Tibial artery (tissue), 4 donors: ENCODE data around the gene SHE.
"Not testable (repeated sequence)": the region's sequence is repeated elsewhere in the genome, so short reads cannot be mapped to it uniquely, and the experiment has no call there.

Experiments used
- DNase-seq, 2 donors: peaks; one replicate each; pipeline ENCODE4 v3.0.0-alpha.2; 2019
- H3K27ac ChIP-seq, 2 donors: fragments of 200-600 bp; sonication (generic) in 1 of 2; 1 replicate in 1 of 2; 2 replicates in 1 of 2; pipeline ENCODE4 v1.5.1; 2018 to 2019; ENCODE audit warnings: mild to moderate bottlenecking in 1 of 2
- H3K27me3 ChIP-seq, 2 donors: fragments of 200-600 bp; sonication (generic) in 1 of 2; one replicate each; pipeline versions ENCODE4 v1.5.1 to v1.6.0; 2016 to 2019
- H3K36me3 ChIP-seq, 3 donors: fragments of 200-600 bp; sonication (generic) in 2 of 3; one replicate each; pipeline ENCODE4 v1.5.1; 2016 to 2019; ENCODE audit warnings: mild to moderate bottlenecking in 2 of 3
- H3K4me1 ChIP-seq, 4 donors: fragments of 200-600 bp; sonication (generic) in 2 of 4; 1 replicate in 3 of 4; 2 replicates in 1 of 4; pipeline ENCODE4 v1.5.1; 2016 to 2019
- H3K4me3 ChIP-seq, 2 donors: fragments of 200-600 bp; sonication (generic) in 1 of 2; 1 replicate in 1 of 2; 2 replicates in 1 of 2; pipeline ENCODE4 v1.5.1; 2018 to 2019; ENCODE audit warnings: mild to moderate bottlenecking in 2 of 2
- H3K9me3 ChIP-seq, 3 donors: fragments of 200-600 bp; sonication (generic) in 1 of 3; one replicate each; pipeline ENCODE4 v1.5.1; 2016 to 2019
- CTCF ChIP-seq, 2 experiments: fragments of 200-600 bp in 1 of 2; fragments of 450-650 bp in 1 of 2; IDR thresholded peaks; one replicate each; pipeline ENCODE4 v1.5.1; 2017 to 2019; ENCODE audit warnings: antibody characterized with exemption in 2 of 2, mild to moderate bottlenecking in 1 of 2, moderate library complexity in 1 of 2
- intact Hi-C: fragments of 100-400 bp; cut with DNase I; formaldehyde crosslinking; loops from one replicate; pipeline ENCODE4 v1.15.0; 2023; ENCODE audit warnings: low total_unique reads

The SHE gene

DNA sequence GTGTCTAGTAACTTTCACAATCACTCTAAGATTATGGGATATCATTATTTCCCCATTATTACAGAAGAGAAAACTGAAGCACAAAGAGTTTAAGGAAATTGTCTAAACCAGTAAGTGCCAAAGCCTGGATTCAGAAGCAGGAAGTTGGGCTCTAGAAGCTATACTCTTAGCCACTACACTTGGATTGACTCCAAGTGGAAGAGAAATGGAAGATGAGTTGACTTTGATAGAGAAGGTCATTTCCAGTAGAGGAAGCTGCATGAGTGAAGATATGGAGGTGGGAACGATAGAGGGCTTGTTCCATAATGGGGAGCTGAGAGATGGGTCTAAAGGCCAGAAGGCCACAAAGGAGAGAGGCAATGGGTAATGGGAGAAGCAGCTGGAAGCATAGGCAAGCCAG, 11.9 kb downstream of the SHE start:
- intact Hi-C loops, result loop anchor here (5.0 to 10.0 kb wide), 2 partner anchors 52 to 394 kb away; no protein-coding TSS in a partner anchor
- no peaks in the 10 kb centered on the region for H3K36me3 ChIP-seq
- peaks cover 0 to 48% of the 10 kb centered on the region in 2 donors for H3K27me3 ChIP-seq
- DNase-seq, result no peak
- no peak for TF ChIP-seq CTCF (IDR thresholded peaks at IDR 0.05)
- no peaks in the 10 kb centered on the region for H3K9me3 ChIP-seq
- H3K27ac ChIP-seq, result no peak overlapping the region
- no peak overlapping the region for H3K4me3 ChIP-seq
- H3K4me1 ChIP-seq, result peaks cover 0 to 3% (median 0%) of the 10 kb centered on the region in 4 donors

- intact Hi-C loops, result loop anchor here (5.0 to 10.0 kb wide), 2 partner anchors 53 to 395 kb away; no protein-coding TSS in a partner anchor
- Histone ChIP-seq H3K9me3 (no peaks in the 10 kb centered on the region), H3K36me3 (no peaks in the 10 kb centered on the region), H3K27ac (no peak overlapping the region), H3K27me3 (peaks cover 0 to 43% of the 10 kb centered on the region in 2 donors), H3K4me1 (peaks cover 0 to 3% (median 0%) of the 10 kb centered on the region in 4 donors), H3K4me3 (no peak overlapping the region)
- no peak for TF ChIP-seq CTCF (IDR thresholded peaks at IDR 0.05)
- DNase-seq, result no peak
Observed at GRCh38 chr1:154489695-154490274, 12.4 kb downstream of the SHE start.

GRCh38 chr1:154488922-154489321, 13.3 kb downstream of the SHE start:
- Histone ChIP-seq H3K27ac (no peak overlapping the region), H3K36me3 (no peaks in the 10 kb centered on the region), H3K4me1 (peaks cover 0 to 3% (median 0%) of the 10 kb centered on the region in 4 donors), H3K27me3 (peaks cover 0 to 40% of the 10 kb centered on the region in 2 donors), H3K4me3 (no peak overlapping the region), H3K9me3 (no peaks in the 10 kb centered on the region)
- intact Hi-C loops, result no loop called here
- no peak for DNase-seq
- no peak for TF ChIP-seq CTCF (IDR thresholded peaks at IDR 0.05)

DNA sequence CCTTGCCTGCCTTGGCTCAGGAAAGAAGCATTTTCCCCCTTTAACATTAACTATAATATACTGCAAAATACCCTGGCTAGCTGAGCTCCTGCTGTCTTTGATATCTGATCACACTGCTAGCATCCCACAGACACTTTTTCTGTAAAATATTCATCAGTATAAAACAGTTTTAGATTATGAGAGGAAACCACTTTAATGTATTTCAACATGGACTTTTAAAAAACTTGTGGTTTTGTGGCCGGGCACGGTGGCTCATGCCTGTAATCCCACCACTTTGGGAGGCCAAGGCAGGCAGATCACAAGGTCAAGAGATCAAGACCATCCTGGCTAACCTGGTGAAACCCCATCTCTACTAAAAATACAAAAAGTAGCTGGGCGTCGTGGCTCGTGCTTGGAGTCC, 15.5 kb downstream of the SHE start:
- DNase-seq, H3K4me3 ChIP-seq, H3K36me3 ChIP-seq, intact Hi-C loops, H3K4me1 ChIP-seq, H3K27ac ChIP-seq, H3K9me3 ChIP-seq: not testable (repeated sequence)
- peaks cover 0 to 22% of the 10 kb centered on the region in 2 donors for H3K27me3 ChIP-seq

DNA sequence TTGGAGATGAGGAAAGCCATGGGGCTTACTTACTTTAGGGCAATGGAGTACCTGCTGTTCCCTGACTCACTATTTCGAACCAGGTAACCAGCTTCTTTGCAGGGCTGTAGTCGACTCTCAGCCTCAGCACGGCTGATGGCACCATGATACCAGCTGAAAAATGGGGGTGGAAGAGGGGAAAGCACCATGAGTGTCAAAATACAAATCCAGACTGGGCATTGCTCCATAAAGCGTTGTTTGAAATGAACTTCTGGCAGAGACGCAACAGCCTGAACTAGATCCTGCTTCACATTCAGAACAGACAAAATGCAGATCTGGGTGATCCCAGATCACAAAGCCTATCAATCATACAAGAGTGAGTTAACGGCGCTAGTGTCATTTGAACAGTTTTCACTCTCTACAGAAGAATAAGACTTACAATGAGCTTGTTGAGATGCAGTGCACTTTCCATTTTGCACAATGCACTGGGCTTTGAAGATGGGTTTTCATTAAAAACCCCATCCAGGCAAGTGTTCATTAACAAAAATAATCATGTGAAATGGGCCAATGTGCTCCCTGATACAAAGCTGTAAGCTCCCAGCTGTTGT, 16.2 kb downstream of the SHE start:
- no peaks in the 10 kb centered on the region for H3K9me3 ChIP-seq
- no peak overlapping the region for H3K27ac ChIP-seq
- H3K4me1 ChIP-seq, result peaks cover 0 to 3% (median 0%) of the 10 kb centered on the region in 4 donors
- intact Hi-C loops, result no loop called here
- DNase-seq, result no peak
- no peak for TF ChIP-seq CTCF (IDR thresholded peaks at IDR 0.05)
- no peaks in the 10 kb centered on the region for H3K36me3 ChIP-seq
- no peak overlapping the region for H3K4me3 ChIP-seq
- H3K27me3 ChIP-seq, result peaks cover 0 to 22% of the 10 kb centered on the region in 2 donors

DNA sequence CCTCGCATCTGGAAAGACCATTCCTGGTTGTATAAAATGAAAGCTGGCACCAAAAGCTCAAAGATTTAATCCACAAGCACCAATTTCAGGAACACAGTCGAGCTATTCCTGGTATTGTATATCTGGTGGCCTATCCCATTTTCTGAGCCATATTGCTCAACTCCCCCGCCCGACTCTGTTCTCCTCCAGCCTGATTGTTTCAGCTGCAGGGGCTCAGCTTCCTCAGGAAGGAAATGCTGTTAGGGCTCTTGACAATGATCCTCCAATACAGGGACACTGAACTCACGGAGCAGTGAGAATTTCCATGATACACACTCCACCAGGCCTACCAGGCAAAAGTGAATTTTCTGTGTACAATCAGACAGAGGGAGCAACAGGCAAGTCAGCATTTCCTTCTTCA, 17.1 kb downstream of the SHE start:
- Histone ChIP-seq H3K27me3 (peaks cover 0 to 18% of the 10 kb centered on the region in 2 donors), H3K4me3 (no peak overlapping the region), H3K9me3 (no peaks in the 10 kb centered on the region), H3K27ac (no peak overlapping the region), H3K36me3 (no peaks in the 10 kb centered on the region), H3K4me1 (peaks cover 0 to 3% (median 0%) of the 10 kb centered on the region in 4 donors)
- peak in 1 of 2 donors; percentile 76 for DNase-seq
- no peak for TF ChIP-seq CTCF (IDR thresholded peaks at IDR 0.05)
- intact Hi-C loops, result no loop called here
